Endometrium (tissue), 2 donors: ENCODE measurements around the gene PPP3CA.

ENCODE experiments used
- FAIRE-seq: peaks from 2 replicates; lab custom pipeline; 2012; peaks lifted over from hg19 to GRCh38; lab: Jason Lieb, UNC
- donor health status: control.
- donor health status: control.

Gene PPP3CA

DNA sequence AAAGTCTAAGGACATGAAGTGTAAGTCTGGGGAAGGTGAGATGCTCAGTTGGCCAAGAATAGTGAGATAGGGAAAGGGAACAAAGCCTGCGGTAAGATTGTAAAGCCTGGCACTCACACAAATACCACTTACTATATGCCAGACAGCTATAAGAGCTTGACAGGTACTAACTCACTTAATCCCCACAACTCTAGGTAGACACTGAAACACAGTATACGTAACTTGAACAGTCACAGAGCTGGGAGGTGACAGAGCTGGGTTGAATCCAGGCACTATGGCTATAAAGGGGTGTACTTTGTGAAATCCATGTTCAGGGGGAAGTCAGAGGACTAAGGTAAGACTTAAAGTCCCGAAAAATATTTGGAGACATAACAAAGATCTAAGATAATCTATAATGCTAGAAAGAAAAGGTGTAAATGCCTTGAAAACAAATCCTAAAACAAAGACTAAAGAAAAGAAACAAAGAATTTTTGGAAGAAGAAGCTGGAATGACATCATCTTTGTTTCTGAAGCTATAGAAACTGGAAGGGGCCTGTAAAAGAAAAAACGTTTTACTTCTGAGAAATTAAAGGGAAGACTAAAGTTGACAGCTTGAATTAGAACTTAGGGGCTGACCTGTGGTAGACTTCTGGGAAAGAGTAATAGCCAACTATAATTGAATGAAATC, 172.5 kb downstream of the PPP3CA start:
- no peak for FAIRE-seq

DNA sequence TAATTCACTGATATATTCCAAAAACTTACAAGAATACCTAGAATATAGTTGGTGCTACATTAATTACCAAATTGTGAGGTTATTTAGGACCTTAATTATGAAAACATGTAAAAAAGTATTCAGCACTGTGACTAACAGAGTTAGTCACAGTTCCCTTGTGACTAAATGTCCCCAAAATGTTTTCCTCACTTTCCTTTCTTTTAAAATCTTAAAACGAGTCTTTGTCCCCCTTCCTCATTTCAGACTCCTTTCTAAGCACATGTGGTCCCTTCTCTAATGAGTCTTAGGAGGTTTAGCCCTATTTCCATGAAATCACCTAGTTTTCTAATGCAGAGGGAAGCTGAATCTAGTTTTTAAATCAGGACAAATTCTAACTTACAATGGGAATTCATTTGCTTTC, 175.0 kb downstream of the PPP3CA start:
- FAIRE-seq, result no peak

DNA sequence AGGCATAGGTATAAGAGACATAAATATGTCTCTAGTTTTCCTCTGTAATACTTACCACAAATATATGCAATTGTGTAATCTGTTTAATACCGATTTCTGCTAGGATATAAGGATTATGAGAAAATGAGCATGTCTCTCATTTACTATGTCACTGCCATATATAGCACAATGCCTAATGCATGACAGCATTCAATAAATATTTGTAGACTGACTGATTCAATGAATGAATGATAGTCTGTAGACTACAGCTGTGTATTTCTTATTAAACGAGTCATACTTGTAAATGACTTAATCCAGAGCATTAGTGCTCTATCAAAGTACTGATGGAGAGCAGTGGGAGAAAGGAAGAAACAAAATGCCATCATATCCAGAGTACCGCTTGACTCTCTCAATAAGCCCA, 175.6 kb downstream of the PPP3CA start:
- FAIRE-seq, result no peak

DNA sequence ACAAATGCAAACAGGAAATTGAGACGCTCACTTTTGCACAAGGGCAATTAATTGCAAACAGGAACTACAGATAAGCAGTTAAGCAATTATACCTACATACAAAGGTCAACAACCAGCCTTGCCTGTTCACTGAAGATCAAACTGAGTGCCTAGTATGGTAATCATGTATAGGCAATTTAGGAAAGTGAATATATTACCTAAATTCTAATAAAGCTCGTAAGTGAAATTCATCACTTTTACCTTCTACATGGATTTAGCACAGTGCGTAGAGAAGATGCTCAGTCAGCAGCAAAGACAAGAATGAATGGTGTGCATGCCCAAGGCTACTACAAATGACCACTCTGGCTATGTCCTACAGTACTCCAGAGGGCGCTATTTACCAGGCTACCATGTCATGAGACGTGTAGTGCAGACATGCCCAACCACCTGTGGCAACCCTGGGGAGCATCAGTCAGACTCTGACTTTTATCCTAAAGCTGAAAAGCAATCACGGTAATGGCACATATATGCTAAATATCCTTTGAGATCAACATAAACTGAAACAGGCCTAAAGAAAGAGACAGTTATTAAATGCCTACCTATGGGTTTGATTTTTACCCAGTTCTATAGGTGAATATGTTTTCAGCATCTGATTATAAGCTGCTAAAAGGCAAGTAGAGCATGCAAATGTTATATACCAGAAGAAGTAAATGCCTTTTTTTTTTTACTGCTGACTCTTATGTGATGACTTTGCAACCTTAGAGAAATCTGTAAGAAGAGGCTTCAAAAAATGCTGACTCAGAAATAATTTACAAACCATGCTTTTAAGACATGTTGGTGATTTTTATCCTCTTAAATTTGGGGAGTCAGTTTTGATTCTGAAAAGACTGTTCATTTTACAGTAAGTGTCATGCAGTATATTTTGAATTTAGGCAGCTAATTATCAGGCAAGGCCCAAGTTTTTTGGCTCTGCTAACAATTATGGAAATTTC, 178.0 kb downstream of the PPP3CA start:
- FAIRE-seq, result no peak

DNA sequence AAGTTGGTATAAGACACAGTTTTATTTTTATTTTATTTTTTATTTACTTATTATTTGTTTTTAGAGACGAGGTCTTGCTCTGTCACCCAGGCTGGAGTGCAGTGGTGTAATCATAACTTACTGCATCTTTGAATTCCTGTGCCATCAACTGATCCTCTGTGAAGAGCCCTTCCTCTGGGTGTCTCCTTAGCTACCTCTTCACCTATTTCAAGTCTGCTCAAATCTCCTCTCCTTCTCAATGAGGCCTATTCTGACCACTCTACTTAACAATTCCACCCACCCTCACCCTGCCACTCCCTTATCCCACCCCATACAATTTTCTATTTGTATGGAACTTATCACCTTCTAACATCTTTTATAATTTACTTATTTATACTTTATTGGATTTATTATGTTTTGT, 183.4 kb downstream of the PPP3CA start:
- no peak for FAIRE-seq

DNA sequence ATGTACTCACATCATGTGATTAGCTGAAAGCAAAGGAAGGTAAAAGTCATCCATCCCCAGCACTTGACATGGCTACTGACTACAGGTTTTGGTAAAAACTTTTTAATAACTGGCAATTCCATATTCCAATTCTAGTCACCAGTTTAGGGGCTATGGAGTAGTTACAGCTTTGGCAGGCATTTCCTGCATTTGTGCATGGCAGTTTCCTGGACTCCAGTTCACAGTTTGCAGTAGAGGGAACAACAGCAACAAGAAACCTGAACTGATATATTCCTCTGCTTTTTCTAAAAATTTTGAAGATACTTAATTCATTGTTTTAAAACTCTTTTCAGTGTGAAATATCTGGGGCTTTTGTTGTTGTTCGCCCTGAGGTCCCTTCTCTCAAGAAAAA, 184.3 kb downstream of the PPP3CA start:
- no peak for FAIRE-seq

DNA sequence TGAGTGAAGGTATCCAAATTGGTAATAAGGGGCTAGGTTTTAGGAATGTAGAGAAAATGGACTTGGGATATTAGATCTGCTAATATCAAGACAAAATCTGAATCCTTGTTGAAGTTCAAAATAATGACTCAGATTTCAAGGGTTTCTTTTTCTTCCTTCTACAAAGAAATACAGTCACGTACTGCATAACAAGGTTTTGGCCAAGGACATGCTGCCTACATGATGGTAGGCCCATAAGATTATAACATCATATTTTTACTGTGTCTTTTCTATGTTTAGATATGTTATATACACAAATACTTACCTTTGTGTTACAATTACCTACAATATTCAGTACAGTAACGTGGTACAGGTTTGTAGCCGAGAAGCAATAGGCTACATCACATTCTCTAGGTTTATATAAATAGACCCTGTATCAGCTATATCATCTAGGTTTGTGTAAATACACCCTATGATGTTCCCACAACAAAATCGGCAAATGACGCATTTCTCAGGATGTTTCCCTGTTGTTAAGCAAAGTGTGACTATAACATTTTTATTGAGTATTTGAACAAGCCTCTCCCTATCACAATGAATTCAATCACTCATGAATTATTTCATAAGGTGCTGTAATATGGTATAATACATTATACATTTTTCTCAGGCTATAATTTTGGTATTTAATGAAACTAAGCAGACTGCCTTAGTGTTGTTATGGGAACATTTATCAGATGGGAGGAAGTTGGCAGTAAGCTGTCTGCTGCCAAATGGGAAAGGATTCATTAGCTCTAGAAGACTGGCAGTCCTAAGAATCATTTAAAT, 186.3 kb downstream of the PPP3CA start:
- FAIRE-seq, result no peak

DNA sequence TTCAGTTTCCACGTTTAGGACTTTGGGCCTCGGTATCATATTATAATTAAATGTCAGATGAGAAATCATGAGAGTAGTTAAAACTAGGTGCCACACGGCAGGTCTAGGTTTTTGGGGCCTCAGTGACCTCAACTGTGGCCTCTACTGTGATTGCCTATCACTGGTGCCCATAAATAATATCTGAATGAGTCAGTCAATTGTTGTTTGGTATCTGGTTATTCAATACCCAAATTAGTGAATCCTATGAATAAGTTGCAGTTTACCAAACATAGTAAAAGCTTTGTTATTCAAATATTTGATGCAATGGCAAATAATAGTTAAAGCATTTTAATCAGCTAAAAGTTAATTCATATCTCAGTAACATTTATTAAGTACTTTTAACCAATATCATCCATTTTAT, 188.8 kb downstream of the PPP3CA start:
- no peak for FAIRE-seq

DNA sequence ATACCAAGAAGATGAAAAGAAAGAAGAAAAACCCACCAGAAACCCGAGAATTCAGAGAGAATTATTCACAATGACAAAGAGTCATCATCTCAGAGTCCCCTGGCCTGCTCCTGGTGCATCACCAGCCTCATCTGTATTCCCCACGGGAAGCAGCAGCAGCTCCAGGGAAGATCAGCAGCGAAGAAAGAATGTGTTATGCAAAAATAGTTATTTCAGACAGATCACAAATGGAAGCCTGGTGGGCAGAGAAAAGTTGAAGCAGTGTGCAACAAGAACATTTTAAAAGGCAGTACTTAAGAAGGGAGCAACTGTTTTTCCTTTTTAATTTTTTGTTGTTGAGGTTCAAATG, 189.2 kb downstream of the PPP3CA start:
- FAIRE-seq, result no peak

DNA sequence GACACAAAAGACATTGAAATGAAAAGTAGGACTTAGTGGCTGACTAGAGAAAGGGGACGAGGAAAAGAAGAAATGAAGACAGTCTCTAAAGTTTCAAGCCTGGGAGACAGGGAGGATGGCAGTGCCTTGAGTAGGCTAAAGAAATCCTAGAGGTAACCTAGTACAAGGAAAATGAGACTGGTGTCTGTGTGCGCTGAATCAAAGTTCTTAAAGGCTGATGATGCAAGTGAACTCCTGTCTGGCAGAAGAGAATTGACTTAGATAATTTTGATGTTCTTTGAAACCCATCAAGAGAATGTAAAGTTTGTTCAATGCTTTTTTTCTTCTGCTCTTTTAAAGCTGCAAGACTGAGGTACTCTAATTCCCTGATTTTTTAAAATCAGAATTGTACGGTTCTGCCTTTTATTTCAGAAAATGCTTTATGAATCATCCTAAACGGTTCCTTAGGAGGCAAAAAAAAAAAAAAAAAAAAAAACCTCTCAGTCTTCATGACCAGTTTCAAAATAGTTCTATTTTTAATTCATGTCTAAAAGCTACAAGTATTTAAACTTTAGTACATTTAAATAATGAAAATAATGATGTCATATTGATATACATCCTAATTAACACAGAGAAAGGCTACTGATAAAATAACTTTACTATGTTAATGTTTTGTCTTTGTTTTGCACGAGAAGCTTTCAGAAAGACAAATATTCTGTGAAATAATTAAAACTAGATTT, 189.8 kb downstream of the PPP3CA start:
- FAIRE-seq, result peak; percentile 50

DNA sequence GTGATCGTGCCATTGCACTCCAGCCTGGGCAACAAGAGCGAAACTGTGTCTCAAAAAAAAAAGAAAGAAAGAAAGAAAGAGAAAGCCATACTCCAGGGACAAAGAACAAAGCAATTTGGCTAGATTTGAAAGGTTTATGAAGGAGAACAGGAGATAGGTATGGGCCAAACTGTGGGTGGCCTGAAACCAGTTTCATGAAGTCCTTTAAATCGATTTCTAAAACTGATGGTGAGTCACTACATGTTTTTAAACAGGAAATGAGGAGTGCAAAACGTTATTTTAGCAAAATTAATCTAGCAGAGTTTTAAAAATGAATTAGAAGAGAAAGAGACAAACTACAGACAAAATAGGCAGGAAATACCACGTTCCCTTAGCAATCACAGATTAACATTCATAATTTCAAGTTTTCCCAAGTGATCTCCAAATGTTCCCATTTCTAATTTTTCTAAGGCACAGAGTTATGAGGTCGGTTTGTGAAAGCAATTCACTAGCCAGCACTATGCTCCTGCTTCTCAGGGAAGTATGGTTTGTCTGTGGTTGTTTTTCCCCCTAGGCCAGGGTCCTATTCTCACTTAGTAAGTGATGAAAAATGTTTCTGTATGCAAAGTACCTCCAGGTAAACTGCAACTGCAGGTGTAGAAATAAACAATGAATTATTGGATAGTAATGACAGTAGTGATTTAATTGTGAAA, 190.6 kb downstream of the PPP3CA start:
- FAIRE-seq, result no peak

DNA sequence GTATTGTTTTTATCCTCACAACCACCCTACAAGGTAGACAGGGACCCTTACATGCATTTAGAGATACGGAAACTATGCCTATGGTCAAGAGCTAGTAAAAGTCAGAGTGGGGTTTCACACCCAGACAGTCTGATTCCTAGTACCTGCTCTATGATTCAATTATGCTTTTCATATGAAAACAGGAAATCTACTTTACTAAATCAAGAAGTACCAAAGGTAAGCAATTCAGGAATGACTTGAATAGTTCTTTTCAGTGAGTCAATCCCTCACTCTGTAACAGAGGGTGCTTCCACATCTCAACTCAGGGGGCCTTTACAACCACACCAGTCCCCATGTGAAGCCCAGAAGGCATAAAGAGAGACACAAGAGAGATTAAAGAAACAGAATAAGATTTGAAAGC, 191.4 kb downstream of the PPP3CA start:
- FAIRE-seq, result no peak

DNA sequence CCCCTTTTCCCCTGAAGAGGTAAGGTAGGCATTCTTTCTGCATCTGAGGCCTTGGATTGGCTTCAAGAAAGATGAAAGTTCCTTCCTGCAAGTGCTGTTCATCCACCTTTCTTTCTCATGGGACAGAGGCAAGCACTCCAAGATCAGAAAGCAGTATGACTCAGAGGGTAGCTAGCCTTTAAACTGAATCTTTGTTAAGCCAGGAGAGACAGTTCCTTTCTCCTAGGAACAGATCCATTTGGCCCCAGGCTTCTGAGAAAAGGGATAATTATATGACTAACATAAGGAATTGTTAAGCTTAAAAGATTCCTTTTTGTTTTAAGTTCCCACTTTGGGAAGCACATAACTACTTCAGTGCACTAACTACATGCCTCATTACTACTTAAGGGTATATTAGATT, 192.0 kb downstream of the PPP3CA start:
- no peak for FAIRE-seq

DNA sequence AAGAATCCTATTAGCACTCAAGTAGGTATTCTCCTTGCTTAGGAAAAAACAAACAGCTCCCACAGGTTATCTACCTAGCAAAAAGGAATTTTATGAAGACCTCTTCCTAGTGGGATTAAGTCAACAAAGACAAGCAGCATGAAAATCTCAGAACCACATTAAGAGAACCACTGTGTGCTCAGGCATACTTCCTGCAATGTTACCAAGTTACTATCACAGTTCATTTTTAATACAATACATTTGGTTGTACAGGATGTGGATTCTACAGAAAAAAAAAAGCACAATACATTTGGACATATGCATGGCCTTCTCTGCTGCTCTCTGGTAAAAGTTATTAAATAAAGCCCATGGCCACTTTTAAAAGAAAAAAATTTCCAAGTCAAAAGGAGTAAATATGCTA, 193.7 kb downstream of the PPP3CA start:
- FAIRE-seq, result no peak

DNA sequence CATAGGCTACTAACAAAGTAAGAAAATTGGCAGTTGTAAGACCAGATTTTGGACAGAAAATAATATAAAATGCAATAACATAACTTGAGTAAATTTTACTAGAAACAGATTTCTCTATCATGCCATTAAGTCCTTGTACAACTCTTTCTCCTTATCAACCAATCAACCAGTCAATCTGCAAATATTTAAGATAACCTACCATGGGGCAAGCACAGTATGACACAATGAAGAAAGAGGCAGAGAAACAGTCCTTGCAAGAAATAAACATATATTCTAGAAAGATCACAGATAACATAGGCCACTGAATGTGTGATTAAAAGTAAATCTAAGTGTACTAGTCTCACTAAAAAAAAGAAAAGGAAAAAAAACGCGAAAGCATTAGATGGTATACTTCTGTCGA, 194.8 kb downstream of the PPP3CA start:
- no peak for FAIRE-seq

DNA sequence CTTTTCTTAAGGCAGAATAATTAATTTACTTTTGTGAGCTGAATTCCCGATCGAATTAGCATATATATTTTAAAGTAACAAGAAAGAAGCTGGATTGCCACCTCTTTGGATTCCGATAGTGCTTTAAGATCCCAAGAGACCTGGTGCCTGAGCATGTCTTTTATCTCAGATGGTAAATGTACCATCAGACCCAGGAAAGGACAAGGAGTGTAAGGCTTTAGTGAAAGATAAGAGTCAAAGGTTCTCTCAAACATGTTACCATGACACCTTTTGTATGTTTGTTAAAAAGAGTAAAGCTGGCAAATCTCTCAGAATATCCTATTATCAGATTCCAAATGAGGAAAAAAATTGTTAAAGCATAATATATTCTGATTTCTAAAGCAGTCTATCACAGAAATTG, 198.8 kb downstream of the PPP3CA start:
- no peak for FAIRE-seq

DNA sequence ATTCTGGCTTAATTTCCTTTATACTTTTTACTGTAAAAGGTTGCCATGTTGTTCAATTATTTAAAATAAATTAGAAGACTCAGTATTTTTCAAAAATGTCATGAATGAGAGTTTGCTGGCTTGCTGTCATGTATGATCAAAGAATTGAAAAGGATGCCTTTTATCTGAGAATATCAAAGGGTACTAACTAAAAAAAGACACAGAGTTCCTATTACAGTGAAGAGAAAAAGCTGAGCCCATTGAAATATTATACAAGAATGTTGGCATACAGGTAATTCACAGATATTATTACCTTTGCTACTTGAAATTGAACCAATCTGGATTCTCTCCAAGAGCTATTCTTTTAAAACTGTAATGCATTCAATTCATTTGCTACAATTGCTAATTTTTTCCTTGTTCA, 200.0 kb downstream of the PPP3CA start:
- no peak for FAIRE-seq

DNA sequence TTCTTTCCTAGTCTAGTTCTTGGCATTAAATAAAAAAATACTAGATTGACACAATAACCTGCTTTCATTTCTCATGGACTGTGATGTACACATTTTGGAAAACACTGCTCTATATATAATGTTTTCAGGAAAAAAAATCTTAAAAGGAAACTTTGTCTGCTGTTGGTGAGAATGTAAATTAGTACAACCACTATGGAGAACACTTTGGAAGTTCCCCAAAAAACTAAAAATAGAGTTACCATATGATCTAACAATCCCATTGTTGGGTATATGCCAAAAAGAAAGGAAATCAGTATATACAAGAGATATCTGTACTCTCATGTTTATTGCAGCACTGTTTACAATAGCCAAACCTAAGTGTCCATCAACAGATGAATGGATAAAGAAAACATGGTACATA, 202.3 kb downstream of the PPP3CA start:
- FAIRE-seq, result no peak

DNA sequence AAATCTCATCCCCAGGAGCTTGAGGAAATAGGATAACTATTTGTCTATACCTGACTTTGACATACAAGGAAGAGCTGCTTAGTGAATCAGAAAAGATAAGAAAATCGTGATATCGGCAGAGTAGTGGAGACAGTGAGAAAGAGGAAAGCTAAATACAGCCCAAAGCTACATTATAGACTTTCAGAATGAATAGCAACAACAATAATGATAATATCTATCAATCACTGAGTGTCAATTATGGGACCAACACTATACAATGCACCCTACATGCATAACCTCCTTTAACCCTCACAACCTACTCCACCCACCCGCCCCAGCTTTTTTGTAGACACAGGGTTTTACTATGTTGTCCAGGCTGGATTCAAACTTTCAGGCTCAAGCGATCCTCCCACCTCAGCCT, 205.1 kb downstream of the PPP3CA start:
- FAIRE-seq, result no peak

DNA sequence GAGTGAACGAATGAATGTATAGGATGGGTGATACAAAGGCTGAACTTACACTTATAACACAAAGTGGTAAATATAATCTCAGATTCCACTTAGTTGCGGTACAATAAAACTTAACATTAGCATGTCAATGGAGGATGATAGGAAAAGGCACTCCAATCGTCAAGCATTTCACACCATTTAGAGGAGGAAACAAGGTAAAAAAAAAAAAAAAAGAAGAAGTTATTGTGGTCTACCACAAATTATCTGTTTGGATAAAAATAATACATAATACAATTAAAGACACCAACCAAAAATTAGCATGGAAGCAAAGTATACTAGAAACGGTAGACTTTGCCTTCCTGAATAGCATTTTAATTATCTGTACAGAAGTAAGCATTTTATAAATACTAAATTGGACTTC, 205.5 kb downstream of the PPP3CA start:
- FAIRE-seq, result no peak

DNA sequence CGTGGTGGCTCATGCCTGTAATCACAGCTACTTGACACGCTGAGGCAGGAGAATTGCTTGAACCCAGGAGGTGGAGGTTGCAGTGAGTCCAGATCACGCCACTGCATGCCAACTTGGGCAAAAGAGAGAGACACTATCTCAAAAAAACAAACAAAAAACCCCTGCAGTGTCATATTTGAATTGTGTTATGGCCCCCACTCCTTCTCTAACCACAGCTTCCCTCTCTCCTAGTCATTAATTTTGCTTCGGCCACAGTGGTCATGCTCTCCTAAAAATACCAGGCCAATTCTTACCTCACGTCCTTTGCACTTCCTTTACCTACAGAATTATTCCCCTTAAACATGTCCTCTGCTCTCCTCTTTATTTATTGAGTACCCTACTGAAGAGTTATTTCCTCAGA, 206.1 kb downstream of the PPP3CA start:
- FAIRE-seq, result no peak

DNA sequence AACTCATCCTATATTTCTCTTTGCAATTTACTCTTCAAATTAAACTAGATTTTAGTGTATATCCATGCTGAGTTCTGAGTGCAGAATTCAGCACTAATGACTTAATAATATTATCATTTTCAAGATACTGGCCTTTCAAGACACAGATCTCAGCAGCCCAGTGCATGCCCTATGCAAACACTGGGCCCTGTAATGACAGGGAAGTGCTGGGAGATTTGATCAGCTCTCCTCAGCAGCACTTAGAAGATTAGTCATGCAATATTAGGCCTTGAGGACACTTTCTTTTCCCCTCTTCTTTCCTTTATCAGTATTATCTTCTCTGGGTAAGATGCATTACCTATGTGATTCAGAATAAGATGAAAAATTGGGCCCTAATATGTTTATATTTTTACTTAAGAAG, 207.1 kb downstream of the PPP3CA start:
- no peak for FAIRE-seq
